Neural progenitor cell (in vitro differentiated cells): Measurements from ENCODE around the gene CHD5. TPM values are rescaled to one million over a fixed set of nuclear protein-coding genes. Genes with fewer than 3 reads are reported as not detected.

ENCODE experiments used
- DNase-seq: peaks from one replicate; pipeline ENCODE4 v3.0.0-alpha.2; 2016; ENCODE audit warnings: low spot score
- H2AFZ ChIP-seq: fragments of 200-600 bp; sonication (generic); replicated peaks from 2 replicates; pipeline ENCODE4 v1.6.1; 2016; ENCODE audit warnings: antibody characterized with exemption
- H3F3A ChIP-seq: fragments of 200-600 bp; sonication (generic); 2 replicates; pipeline ENCODE4 v1.6.1; 2016; ENCODE audit warnings: antibody characterized with exemption, low read depth
- H3K27ac ChIP-seq: fragments of 200-600 bp; sonication (generic); 2 replicates; pipeline ENCODE4 v1.5.1; 2016; ENCODE audit warnings: mild to moderate bottlenecking
- H3K27me3 ChIP-seq: fragments of 200-600 bp; sonication (generic); 2 replicates; pipeline ENCODE4 v1.6.1; 2016; ENCODE audit warnings: mild to moderate bottlenecking, moderate library complexity
- H3K36me3 ChIP-seq: fragments of 200-600 bp; sonication (generic); 2 replicates; pipeline ENCODE4 v1.5.1; 2016
- H3K4me1 ChIP-seq: fragments of 200-600 bp; sonication (generic); 2 replicates; pipeline ENCODE4 v1.6.1; 2016; ENCODE audit warnings: mixed run types
- H3K4me2 ChIP-seq: fragments of 200-600 bp; sonication (generic); 2 replicates; pipeline ENCODE4 v1.6.1; 2016
- H3K4me3 ChIP-seq: fragments of 200-600 bp; sonication (generic); 2 replicates; pipeline ENCODE4 v1.5.1; 2016
- H3K79me2 ChIP-seq: fragments of 200-600 bp; sonication (generic); 2 replicates; pipeline ENCODE4 v1.6.1; 2016; ENCODE audit warnings: low read depth
- H3K9ac ChIP-seq: fragments of 200-600 bp; sonication (generic); 2 replicates; pipeline ENCODE4 v1.6.1; 2016
- H3K9me3 ChIP-seq: fragments of 200-600 bp; sonication (generic); 2 replicates; pipeline ENCODE4 v1.5.1; 2016; ENCODE audit warnings: low read depth
- H4K20me1 ChIP-seq: fragments of 200-600 bp; sonication (generic); 2 replicates; pipeline ENCODE4 v1.6.1; 2016; ENCODE audit warnings: low read depth
- H3K27ac Mint-ChIP-seq: 3 replicates; pipeline ENCODE4 v1.8.0; 2021; ENCODE audit warnings: mixed read lengths
- H3K27me3 Mint-ChIP-seq: 2 replicates; pipeline ENCODE4 v1.8.0; 2022; ENCODE audit warnings: low read depth, mild to moderate bottlenecking, inconsistent platforms, moderate library complexity, mixed read lengths; ENCODE audit not compliant: insufficient read depth
- H3K36me3 Mint-ChIP-seq: 3 replicates; pipeline ENCODE4 v1.8.0; 2021; ENCODE audit warnings: mixed read lengths
- H3K4me1 Mint-ChIP-seq: 3 replicates; pipeline ENCODE4 v1.8.0; 2021; ENCODE audit warnings: mixed read lengths
- H3K4me3 Mint-ChIP-seq: 3 replicates; pipeline ENCODE4 v1.8.0; 2021; ENCODE audit warnings: mild to moderate bottlenecking, moderate library complexity, mixed read lengths
- H3K9me3 Mint-ChIP-seq: 3 replicates; pipeline ENCODE4 v1.8.0; 2020; ENCODE audit warnings: mixed read lengths
- CTCF ChIP-seq: fragments of 200-600 bp; sonication (generic); IDR thresholded peaks from 2 replicates; pipeline ENCODE4 v1.5.1; 2017; ENCODE audit warnings: antibody characterized with exemption, mild to moderate bottlenecking
- EZH2 ChIP-seq: fragments of 200-600 bp; sonication (generic); IDR thresholded peaks from 2 replicates; pipeline ENCODE4 v1.6.1; 2017; ENCODE audit warnings: antibody characterized with exemption, mild to moderate bottlenecking, moderate library complexity
- EZH2phosphoT487 ChIP-seq: fragments of 200-600 bp; sonication (generic); IDR thresholded peaks from 2 replicates; pipeline ENCODE4 v1.6.1; 2017; ENCODE audit warnings: antibody characterized with exemption
- total RNA-seq: library from RNA; depleted of rRNA; stranded (reverse); fragments of >200 nt; gene quantifications from 2 replicates; pipeline ENCODE4 v1.2.3, GENCODE V29; 2015; ENCODE audit warnings: low replicate concordance

The CHD5 gene
- total RNA-seq, 1 donor from 2014 or later: 0.17 TPM

GRCh38 chr1:6205849-6206519 is 25.9 kb upstream of the CHD5 start, which contains the start of gene RNF207:
RNF207 (plus strand) TSS chr1:6206119; CDS start chr1:6206536, 417 bp downstream.
- H3K4me1 ChIP-seq: peaks cover 14% of the 10 kb centered on the region
- H3K9me3 ChIP-seq: no peaks in the 10 kb centered on the region
- H3K4me3 ChIP-seq: peak within 1 kb of the TSS; percentile 49
- Mint-ChIP-seq H3K4me3 (peak within 1 kb of the TSS; percentile 71), H3K27ac (no peak within 1 kb of the TSS), H3K4me1 (peaks cover 11% of the 10 kb centered on the region), H3K9me3 (no peaks in the 10 kb centered on the region), H3K36me3 (no peaks in the 10 kb centered on the region), H3K27me3 (peaks cover 14% of the 10 kb centered on the region)
- H3K79me2 ChIP-seq: no peaks in the 10 kb centered on the region
- TF ChIP-seq EZH2phosphoT487: peak; percentile 62
- no peak for TF ChIP-seq CTCF
- peak; percentile 66 for TF ChIP-seq EZH2
- no peak within 1 kb of the TSS for H3K27ac ChIP-seq
- peak within 1 kb of the TSS; percentile 80 for H3K4me2 ChIP-seq
- peak; percentile 86 for DNase-seq
- peak within 1 kb of the TSS; percentile 82 for H2AFZ ChIP-seq
- no peak within 1 kb of the TSS for H3K9ac ChIP-seq
- peaks cover 44% of the 10 kb centered on the region for H3F3A ChIP-seq
- peaks cover 49% of the 10 kb centered on the region for H3K27me3 ChIP-seq
- no peaks in the 10 kb centered on the region for H3K36me3 ChIP-seq
- peaks cover 3% of the 10 kb centered on the region for H4K20me1 ChIP-seq

GRCh38 chr1:6202256-6202655 is 22.1 kb upstream of the CHD5 start:
- Histone ChIP-seq H4K20me1 (peaks cover 21% of the 10 kb centered on the region), H3K9me3 (no peaks in the 10 kb centered on the region), H3K79me2 (peaks cover 22% of the 10 kb centered on the region), H3K4me2 (no peak overlapping the region), H2AFZ (no peak overlapping the region), H3K27me3 (peaks cover 22% of the 10 kb centered on the region), H3K9ac (no peak overlapping the region), H3K36me3 (no peaks in the 10 kb centered on the region), H3K4me3 (no peak overlapping the region), H3F3A (peaks cover 38% of the 10 kb centered on the region), H3K27ac (no peak overlapping the region), H3K4me1 (peaks cover 19% of the 10 kb centered on the region)
- TF ChIP-seq EZH2phosphoT487 (no peak), EZH2 (no peak), CTCF (no peak)
- no peaks in the 10 kb centered on the region for H3K9me3 Mint-ChIP-seq
- peaks cover 32% of the 10 kb centered on the region for H3K4me1 Mint-ChIP-seq
- H3K27ac Mint-ChIP-seq: no peak overlapping the region
- no peak overlapping the region for H3K4me3 Mint-ChIP-seq
- peaks cover 4% of the 10 kb centered on the region for H3K36me3 Mint-ChIP-seq
- peaks cover 11% of the 10 kb centered on the region for H3K27me3 Mint-ChIP-seq
- DNase-seq: no peak

- Mint-ChIP-seq H3K27me3 (peaks cover 6% of the 10 kb centered on the region), H3K27ac (peak overlapping the region; percentile 100), H3K4me3 (peak overlapping the region; percentile 92), H3K4me1 (peaks cover 36% of the 10 kb centered on the region), H3K36me3 (peaks cover 12% of the 10 kb centered on the region), H3K9me3 (no peaks in the 10 kb centered on the region)
- TF ChIP-seq CTCF: no peak
- TF ChIP-seq EZH2phosphoT487: no peak
- TF ChIP-seq EZH2: no peak
- peaks cover 42% of the 10 kb centered on the region for H3K79me2 ChIP-seq
- DNase-seq: no peak
- H3K4me2 ChIP-seq: peak overlapping the region; percentile 66
- peaks cover 19% of the 10 kb centered on the region for H3K4me1 ChIP-seq
- H3F3A ChIP-seq: peaks cover 27% of the 10 kb centered on the region
- peaks cover 39% of the 10 kb centered on the region for H4K20me1 ChIP-seq
- peak overlapping the region; percentile 45 for H2AFZ ChIP-seq
- peak overlapping the region; percentile 84 for H3K4me3 ChIP-seq
- H3K27ac ChIP-seq: no peak overlapping the region
- H3K9me3 ChIP-seq: no peaks in the 10 kb centered on the region
- H3K36me3 ChIP-seq: peaks cover 7% of the 10 kb centered on the region
- H3K27me3 ChIP-seq: peaks cover 3% of the 10 kb centered on the region
- H3K9ac ChIP-seq: no peak overlapping the region
These were observed 20.2 kb upstream of the CHD5 start for GRCh38 chr1:6200188-6200809.
